Measurements from ENCODE around the gene EZH2.

The EZH2 gene

GRCh38 chr7:148884049-148884298 is at the start of gene EZH2:
Gene EZH2 (minus strand): TSS chr7:148884291. CDS start chr7:148847298, 36,993 bp downstream.
- peak within 1 kb of the TSS; percentile 70 for H3K27ac ChIP-seq (ENCODE audit: low read depth, low read length)
- H3K9me3 ChIP-seq (ENCODE audit: control insufficient read depth in 5 of 5, low read length in 5 of 5) = no peaks in the 10 kb centered on the region
- no peaks in the 10 kb centered on the region for H3K36me3 ChIP-seq (ENCODE audit: control insufficient read depth in 5 of 5, insufficient read depth in 5 of 5, low read length in 5 of 5)
- H3K4me1 ChIP-seq (ENCODE audit: control insufficient read depth in 5 of 5, insufficient read depth in 5 of 5, low read length in 5 of 5) = peaks cover 2 to 13% (median 9%) of the 10 kb centered on the region in 5 donors
- peak within 1 kb of the TSS; percentile 74 to 86 (median 84) for H3K9ac ChIP-seq (ENCODE audit: low read length in 5 of 5)
- H3K4me3 ChIP-seq (ENCODE audit: low read depth in 1 of 5, low read length in 5 of 5) = peak within 1 kb of the TSS; percentile 74 to 83 (median 76)
- H3K27me3 ChIP-seq (ENCODE audit: control insufficient read depth in 5 of 5, insufficient read depth in 4 of 5, low read length in 5 of 5) = peaks cover 0 to 3% (median 0%) of the 10 kb centered on the region in 5 donors

- Histone ChIP-seq H3K4me1 (ENCODE audit: control insufficient read depth in 5 of 5, insufficient read depth in 5 of 5, low read length in 5 of 5) (peaks cover 0 to 4% (median 0%) of the 10 kb centered on the region in 5 donors), H3K9ac (ENCODE audit: low read length in 5 of 5) (no peak overlapping the region), H3K27me3 (ENCODE audit: control insufficient read depth in 5 of 5, insufficient read depth in 4 of 5, low read length in 5 of 5) (no peaks in the 10 kb centered on the region), H3K27ac (ENCODE audit: low read depth, low read length) (no peak overlapping the region), H3K4me3 (ENCODE audit: low read depth in 1 of 5, low read length in 5 of 5) (no peak overlapping the region), H3K36me3 (ENCODE audit: control insufficient read depth in 5 of 5, insufficient read depth in 5 of 5, low read length in 5 of 5) (no peaks in the 10 kb centered on the region), H3K9me3 (ENCODE audit: control insufficient read depth in 5 of 5, low read length in 5 of 5) (no peaks in the 10 kb centered on the region)
These were observed 47.4 kb upstream of the EZH2 start for GRCh38 chr7:148931470-148931869.

GRCh38 chr7:148930335-148930734 is 46.2 kb upstream of the EZH2 start:
- no peaks in the 10 kb centered on the region for H3K36me3 ChIP-seq (ENCODE audit: control insufficient read depth in 5 of 5, insufficient read depth in 5 of 5, low read length in 5 of 5)
- peaks cover 0 to 4% (median 0%) of the 10 kb centered on the region in 5 donors for H3K4me1 ChIP-seq (ENCODE audit: control insufficient read depth in 5 of 5, insufficient read depth in 5 of 5, low read length in 5 of 5)
- no peak overlapping the region for H3K9ac ChIP-seq (ENCODE audit: low read length in 5 of 5)
- no peak overlapping the region for H3K4me3 ChIP-seq (ENCODE audit: low read depth in 1 of 5, low read length in 5 of 5)
- H3K9me3 ChIP-seq (ENCODE audit: control insufficient read depth in 5 of 5, low read length in 5 of 5) = no peaks in the 10 kb centered on the region
- H3K27ac ChIP-seq (ENCODE audit: low read depth, low read length) = no peak overlapping the region
- no peaks in the 10 kb centered on the region for H3K27me3 ChIP-seq (ENCODE audit: control insufficient read depth in 5 of 5, insufficient read depth in 4 of 5, low read length in 5 of 5)

GRCh38 chr7:148929176-148929575 is 45.1 kb upstream of the EZH2 start:
- Histone ChIP-seq H3K9ac (ENCODE audit: low read length in 5 of 5) (no peak overlapping the region), H3K27ac (ENCODE audit: low read depth, low read length) (no peak overlapping the region), H3K27me3 (ENCODE audit: control insufficient read depth in 5 of 5, insufficient read depth in 4 of 5, low read length in 5 of 5) (no peaks in the 10 kb centered on the region), H3K4me1 (ENCODE audit: control insufficient read depth in 5 of 5, insufficient read depth in 5 of 5, low read length in 5 of 5) (peaks cover 0 to 4% (median 0%) of the 10 kb centered on the region in 5 donors), H3K36me3 (ENCODE audit: control insufficient read depth in 5 of 5, insufficient read depth in 5 of 5, low read length in 5 of 5) (no peaks in the 10 kb centered on the region), H3K9me3 (ENCODE audit: control insufficient read depth in 5 of 5, low read length in 5 of 5) (no peaks in the 10 kb centered on the region), H3K4me3 (ENCODE audit: low read depth in 1 of 5, low read length in 5 of 5) (no peak overlapping the region)

GRCh38 chr7:148927123-148928045 is 43.3 kb upstream of the EZH2 start:
- H3K4me1 ChIP-seq (ENCODE audit: control insufficient read depth in 5 of 5, insufficient read depth in 5 of 5, low read length in 5 of 5) = peaks cover 0 to 4% (median 0%) of the 10 kb centered on the region in 5 donors
- no peak overlapping the region for H3K27ac ChIP-seq (ENCODE audit: low read depth, low read length)

GRCh38 chr7:148925836-148926235 is 41.7 kb upstream of the EZH2 start:
- Histone ChIP-seq H3K27ac (ENCODE audit: low read depth, low read length) (no peak overlapping the region), H3K9me3 (ENCODE audit: control insufficient read depth in 5 of 5, low read length in 5 of 5) (no peaks in the 10 kb centered on the region), H3K36me3 (ENCODE audit: control insufficient read depth in 5 of 5, insufficient read depth in 5 of 5, low read length in 5 of 5) (no peaks in the 10 kb centered on the region), H3K4me3 (ENCODE audit: low read depth in 1 of 5, low read length in 5 of 5) (no peak overlapping the region), H3K4me1 (ENCODE audit: control insufficient read depth in 5 of 5, insufficient read depth in 5 of 5, low read length in 5 of 5) (peaks cover 0 to 4% (median 0%) of the 10 kb centered on the region in 5 donors), H3K9ac (ENCODE audit: low read length in 5 of 5) (no peak overlapping the region), H3K27me3 (ENCODE audit: control insufficient read depth in 5 of 5, insufficient read depth in 4 of 5, low read length in 5 of 5) (no peaks in the 10 kb centered on the region)

More at GRCh38 chr7:148927123-148928045, 43.3 kb upstream of the EZH2 start:
- no peaks in the 10 kb centered on the region for H3K27me3 ChIP-seq (ENCODE audit: control insufficient read depth in 5 of 5, insufficient read depth in 4 of 5, low read length in 5 of 5)
- no peaks in the 10 kb centered on the region for H3K9me3 ChIP-seq (ENCODE audit: control insufficient read depth in 5 of 5, low read length in 5 of 5)
- H3K4me3 ChIP-seq (ENCODE audit: low read depth in 1 of 5, low read length in 5 of 5) = no peak overlapping the region
- H3K9ac ChIP-seq (ENCODE audit: low read length in 5 of 5) = peak overlapping the region in 1 of 5 donors; percentile 41
- H3K36me3 ChIP-seq (ENCODE audit: control insufficient read depth in 5 of 5, insufficient read depth in 5 of 5, low read length in 5 of 5) = no peaks in the 10 kb centered on the region

- Histone ChIP-seq H3K9me3 (ENCODE audit: control insufficient read depth in 5 of 5, low read length in 5 of 5) (no peaks in the 10 kb centered on the region), H3K4me3 (ENCODE audit: low read depth in 1 of 5, low read length in 5 of 5) (no peak overlapping the region), H3K27ac (ENCODE audit: low read depth, low read length) (no peak overlapping the region), H3K9ac (ENCODE audit: low read length in 5 of 5) (no peak overlapping the region), H3K4me1 (ENCODE audit: control insufficient read depth in 5 of 5, insufficient read depth in 5 of 5, low read length in 5 of 5) (peaks cover 0 to 4% (median 0%) of the 10 kb centered on the region in 5 donors), H3K36me3 (ENCODE audit: control insufficient read depth in 5 of 5, insufficient read depth in 5 of 5, low read length in 5 of 5) (no peaks in the 10 kb centered on the region), H3K27me3 (ENCODE audit: control insufficient read depth in 5 of 5, insufficient read depth in 4 of 5, low read length in 5 of 5) (no peaks in the 10 kb centered on the region)
These were observed 39.9 kb upstream of the EZH2 start for GRCh38 chr7:148924011-148924410.

GRCh38 chr7:148921806-148922205 is 37.7 kb upstream of the EZH2 start:
- no peak overlapping the region for H3K27ac ChIP-seq (ENCODE audit: low read depth, low read length)
- H3K9me3 ChIP-seq (ENCODE audit: control insufficient read depth in 5 of 5, low read length in 5 of 5) = no peaks in the 10 kb centered on the region
- H3K9ac ChIP-seq (ENCODE audit: low read length in 5 of 5) = no peak overlapping the region
- H3K4me3 ChIP-seq (ENCODE audit: low read depth in 1 of 5, low read length in 5 of 5) = no peak overlapping the region
- no peaks in the 10 kb centered on the region for H3K27me3 ChIP-seq (ENCODE audit: control insufficient read depth in 5 of 5, insufficient read depth in 4 of 5, low read length in 5 of 5)
- H3K4me1 ChIP-seq (ENCODE audit: control insufficient read depth in 5 of 5, insufficient read depth in 5 of 5, low read length in 5 of 5) = no peaks in the 10 kb centered on the region
- no peaks in the 10 kb centered on the region for H3K36me3 ChIP-seq (ENCODE audit: control insufficient read depth in 5 of 5, insufficient read depth in 5 of 5, low read length in 5 of 5)

GRCh38 chr7:148921189-148921588 is 37.1 kb upstream of the EZH2 start:
- H3K4me1 ChIP-seq (ENCODE audit: control insufficient read depth in 5 of 5, insufficient read depth in 5 of 5, low read length in 5 of 5) = peaks cover 0 to 4% (median 0%) of the 10 kb centered on the region in 5 donors
- no peak overlapping the region for H3K9ac ChIP-seq (ENCODE audit: low read length in 5 of 5)
- no peaks in the 10 kb centered on the region for H3K27me3 ChIP-seq (ENCODE audit: control insufficient read depth in 5 of 5, insufficient read depth in 4 of 5, low read length in 5 of 5)
- H3K27ac ChIP-seq (ENCODE audit: low read depth, low read length) = no peak overlapping the region
- H3K9me3 ChIP-seq (ENCODE audit: control insufficient read depth in 5 of 5, low read length in 5 of 5) = no peaks in the 10 kb centered on the region
- H3K4me3 ChIP-seq (ENCODE audit: low read depth in 1 of 5, low read length in 5 of 5) = no peak overlapping the region
- no peaks in the 10 kb centered on the region for H3K36me3 ChIP-seq (ENCODE audit: control insufficient read depth in 5 of 5, insufficient read depth in 5 of 5, low read length in 5 of 5)

- no peaks in the 10 kb centered on the region for H3K27me3 ChIP-seq (ENCODE audit: control insufficient read depth in 5 of 5, insufficient read depth in 4 of 5, low read length in 5 of 5)
- H3K9ac ChIP-seq (ENCODE audit: low read length in 5 of 5) = no peak overlapping the region
- no peak overlapping the region for H3K4me3 ChIP-seq (ENCODE audit: low read depth in 1 of 5, low read length in 5 of 5)
- H3K9me3 ChIP-seq (ENCODE audit: control insufficient read depth in 5 of 5, low read length in 5 of 5) = no peaks in the 10 kb centered on the region
- H3K27ac ChIP-seq (ENCODE audit: low read depth, low read length) = no peak overlapping the region
- H3K4me1 ChIP-seq (ENCODE audit: control insufficient read depth in 5 of 5, insufficient read depth in 5 of 5, low read length in 5 of 5) = peaks cover 0 to 12% (median 0%) of the 10 kb centered on the region in 5 donors
- H3K36me3 ChIP-seq (ENCODE audit: control insufficient read depth in 5 of 5, insufficient read depth in 5 of 5, low read length in 5 of 5) = no peaks in the 10 kb centered on the region
These were observed 35.8 kb upstream of the EZH2 start for GRCh38 chr7:148919859-148920258.

Measured in subcutaneous abdominal adipose tissue (tissue), 5 donors.